Trophoblast cell (in vitro differentiated cells and primary cell): ENCODE data around the gene CYP4A11.
"Not testable (repeated sequence)": the region's sequence is repeated elsewhere in the genome, so short reads cannot be mapped to it uniquely, and the experiment has no call there.

ENCODE experiments used
- DNase-seq, 2 donors: peaks; one replicate each; pipeline ENCODE4 v3.0.0-alpha.2; 2016
- H2AFZ ChIP-seq: 2 replicates; pipeline ENCODE4 v1.6.1; 2013; ENCODE audit warnings: low read length, moderate library complexity, mild to moderate bottlenecking; ENCODE audit not compliant: insufficient read depth, poor library complexity
- H2AK5ac ChIP-seq: 2 replicates; pipeline ENCODE4 v1.6.1; 2013; ENCODE audit warnings: mild to moderate bottlenecking, low read length
- H2BK120ac ChIP-seq: 2 replicates; pipeline ENCODE4 v1.6.1; 2013; ENCODE audit warnings: low read length, mild to moderate bottlenecking, moderate library complexity; ENCODE audit not compliant: insufficient read depth, poor library complexity
- H2BK12ac ChIP-seq: 2 replicates; pipeline ENCODE4 v1.6.1; 2013; ENCODE audit warnings: mild to moderate bottlenecking, low read length, moderate library complexity
- H2BK5ac ChIP-seq: 2 replicates; pipeline ENCODE4 v1.6.1; 2013; ENCODE audit warnings: low read length, low read depth, moderate library complexity, mild to moderate bottlenecking; ENCODE audit not compliant: poor library complexity
- H3K14ac ChIP-seq: 2 replicates; pipeline ENCODE4 v1.6.1; 2013; ENCODE audit warnings: mild to moderate bottlenecking, low read length
- H3K18ac ChIP-seq: 2 replicates; pipeline ENCODE4 v1.6.1; 2013; ENCODE audit warnings: mild to moderate bottlenecking, low read length
- H3K23ac ChIP-seq: 2 replicates; pipeline ENCODE4 v1.6.1; 2013; ENCODE audit warnings: low read length
- H3K27ac ChIP-seq: 2 replicates; pipeline ENCODE4 v1.5.1; 2013; ENCODE audit warnings: low read depth, mild to moderate bottlenecking, inconsistent platforms, low read length, moderate library complexity
- H3K27me3 ChIP-seq: 2 replicates; pipeline ENCODE4 v1.6.1; 2013; ENCODE audit warnings: inconsistent platforms, mild to moderate bottlenecking, low read length, moderate library complexity; ENCODE audit not compliant: insufficient read depth
- H3K36me3 ChIP-seq, 2 experiments: 1 replicate in 1 of 2; 2 replicates in 1 of 2; pipeline ENCODE4 v1.6.1; 2013; ENCODE audit warnings: low read length in 2 of 2, mild to moderate bottlenecking in 2 of 2, moderate library complexity in 1 of 2; ENCODE audit not compliant: insufficient read depth in 2 of 2, control insufficient read depth in 1 of 2
- H3K4ac ChIP-seq: 2 replicates; pipeline ENCODE4 v1.6.1; 2013; ENCODE audit warnings: low read depth, mild to moderate bottlenecking, low read length, moderate library complexity
- H3K4me1 ChIP-seq, 2 experiments: 1 replicate in 1 of 2; 2 replicates in 1 of 2; pipeline ENCODE4 v1.6.1; 2013; ENCODE audit warnings: low read length in 2 of 2, mild to moderate bottlenecking in 2 of 2, moderate library complexity in 1 of 2; ENCODE audit not compliant: insufficient read depth in 2 of 2, control insufficient read depth in 1 of 2
- H3K4me2 ChIP-seq: 2 replicates; pipeline ENCODE4 v1.6.1; 2013; ENCODE audit warnings: inconsistent platforms, mild to moderate bottlenecking, low read length, moderate library complexity
- H3K4me3 ChIP-seq: 2 replicates; pipeline ENCODE4 v1.5.1; 2013; ENCODE audit warnings: mild to moderate bottlenecking, low read depth, low read length, inconsistent platforms
- H3K79me1 ChIP-seq: one replicate; pipeline ENCODE4 v1.6.1; 2013; ENCODE audit warnings: low read length
- H3K79me2 ChIP-seq: 2 replicates; pipeline ENCODE4 v1.6.1; 2013; ENCODE audit warnings: low read length, mild to moderate bottlenecking; ENCODE audit not compliant: control insufficient read depth, insufficient read depth, poor library complexity
- H3K9ac ChIP-seq: 2 replicates; pipeline ENCODE4 v1.6.1; 2013; ENCODE audit warnings: mild to moderate bottlenecking, low read length
- H3K9me3 ChIP-seq: 2 replicates; pipeline ENCODE4 v1.6.1; 2013; ENCODE audit warnings: low read depth, mild to moderate bottlenecking, control low read depth, inconsistent platforms, low read length; ENCODE audit not compliant: insufficient read depth
- H4K12ac ChIP-seq: 2 replicates; pipeline ENCODE4 v1.6.1; 2013; ENCODE audit warnings: low read depth, mild to moderate bottlenecking, low read length, moderate library complexity
- H4K8ac ChIP-seq: 2 replicates; pipeline ENCODE4 v1.6.1; 2013; ENCODE audit warnings: low read depth, mild to moderate bottlenecking, low read length, moderate library complexity
- H4K91ac ChIP-seq: one replicate; pipeline ENCODE4 v1.6.1; 2013; ENCODE audit warnings: low read depth, mild to moderate bottlenecking, low read length, moderate library complexity
- WGBS: extraction: QIAGEN DNeasy Blood & Tissue Kit; methylation state at CpG from one replicate; pipeline ENCODE4 v1.1.7; 2013; ENCODE audit warnings: missing lambda C conversion rate; ENCODE audit not compliant: insufficient read length, insufficient coverage; ENCODE audit errors: extremely low coverage; 5-methylcytosine and 5-hydroxymethylcytosine counted together

Gene CYP4A11

GRCh38 chr1:46955116-46955515 lies 13.8 kb upstream of the CYP4A11 start:
- not testable (repeated sequence) for H3K9ac ChIP-seq, H3K27ac ChIP-seq, H3K4me2 ChIP-seq, H4K91ac ChIP-seq, DNase-seq, H2BK12ac ChIP-seq, H2AFZ ChIP-seq, H3K4ac ChIP-seq, H3K36me3 ChIP-seq, H2BK5ac ChIP-seq, H3K79me1 ChIP-seq, H3K4me1 ChIP-seq, H3K23ac ChIP-seq, H2AK5ac ChIP-seq, H3K18ac ChIP-seq, H3K27me3 ChIP-seq, H3K79me2 ChIP-seq, H3K14ac ChIP-seq, H3K4me3 ChIP-seq, H3K9me3 ChIP-seq, H4K8ac ChIP-seq, H4K12ac ChIP-seq, H2BK120ac ChIP-seq
- no CpG with 5 or more reads among the region's 2 CpGs for WGBS

GRCh38 chr1:46953847-46954246 lies 12.6 kb upstream of the CYP4A11 start:
- peak in 1 of 2 donors; percentile 63 for DNase-seq
- H3K18ac ChIP-seq, H3K36me3 ChIP-seq, H2BK12ac ChIP-seq, H2BK5ac ChIP-seq, H3K9ac ChIP-seq, H4K91ac ChIP-seq, H3K4me2 ChIP-seq, H3K14ac ChIP-seq, H3K4ac ChIP-seq, H3K23ac ChIP-seq, H2BK120ac ChIP-seq, H3K79me1 ChIP-seq, H4K8ac ChIP-seq, H3K4me1 ChIP-seq, H3K27ac ChIP-seq, H3K79me2 ChIP-seq, H3K27me3 ChIP-seq, H3K9me3 ChIP-seq, H3K4me3 ChIP-seq, H2AK5ac ChIP-seq, H4K12ac ChIP-seq, H2AFZ ChIP-seq: not testable (repeated sequence)
- WGBS, result no CpG with 5 or more reads among the region's 2 CpGs

GRCh38 chr1:46949417-46949666 lies 8.1 kb upstream of the CYP4A11 start:
- H3K27ac ChIP-seq, H3K79me1 ChIP-seq, H3K4me1 ChIP-seq, H3K27me3 ChIP-seq, DNase-seq, H3K4me2 ChIP-seq, H3K9me3 ChIP-seq, H2BK120ac ChIP-seq, H2BK12ac ChIP-seq, H3K14ac ChIP-seq, H2AK5ac ChIP-seq, H3K4me3 ChIP-seq, H2BK5ac ChIP-seq, H3K23ac ChIP-seq, H2AFZ ChIP-seq, H3K79me2 ChIP-seq, H4K91ac ChIP-seq, H3K4ac ChIP-seq, H4K12ac ChIP-seq, H3K9ac ChIP-seq, H4K8ac ChIP-seq, H3K36me3 ChIP-seq, H3K18ac ChIP-seq: not testable (repeated sequence)
- WGBS, result no CpG with 5 or more reads among the region's 1 CpG

- Histone ChIP-seq H4K8ac (no peak overlapping the region), H4K91ac (no peak overlapping the region), H3K79me1 (no peaks in the 10 kb centered on the region), H2BK120ac (no peak overlapping the region), H3K23ac (no peak overlapping the region), H2BK5ac (no peak overlapping the region), H3K4me2 (no peak overlapping the region), H2AK5ac (no peak overlapping the region), H2AFZ (no peak overlapping the region), H3K36me3 (peaks cover 0 to 1% of the 10 kb centered on the region in 2 experiments), H3K27me3 (no peaks in the 10 kb centered on the region), H3K27ac (no peak overlapping the region), H3K14ac (no peak overlapping the region), H3K4ac (no peak overlapping the region), H3K9ac (no peak overlapping the region), H4K12ac (no peak overlapping the region), H3K18ac (no peak overlapping the region), H3K4me3 (no peak overlapping the region), H2BK12ac (no peak overlapping the region), H3K79me2 (no peaks in the 10 kb centered on the region), H3K9me3 (no peaks in the 10 kb centered on the region), H3K4me1 (no peaks in the 10 kb centered on the region)
- no peak for DNase-seq
- WGBS, result no CpG with 5 or more reads among the region's 5 CpGs
Measured at GRCh38 chr1:46948629-46949416, 7.5 kb upstream of the CYP4A11 start.
